Fibroblast of skin of abdomen (primary cell): ENCODE data around the gene OPA1.

ENCODE experiments used
- DNase-seq: peaks from one replicate; pipeline ENCODE4 v3.0.0-alpha.2; 2013

OPA1 gene

GRCh38 chr3:193655831-193656433 lies 62.9 kb downstream of the OPA1 start:
- no peak for DNase-seq

DNA sequence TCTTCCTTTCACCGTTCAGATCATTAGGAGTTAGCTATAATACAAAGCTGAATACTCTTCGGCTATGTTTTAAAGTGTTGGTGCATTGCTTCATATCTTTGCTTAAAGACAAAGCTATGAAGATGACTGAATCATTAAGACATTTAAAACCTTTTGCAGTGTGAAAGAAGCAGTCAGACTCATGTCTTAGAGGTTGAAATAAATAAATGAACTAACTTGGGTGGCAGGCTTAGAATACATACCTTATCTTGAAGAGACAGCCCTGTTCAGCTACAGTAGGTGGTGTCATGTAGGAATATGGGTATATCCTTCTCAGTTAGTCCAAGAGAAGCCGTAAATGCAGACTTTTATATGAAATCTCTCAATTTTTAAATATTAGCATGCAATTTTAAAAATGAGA lies 63.4 kb downstream of the OPA1 start:
- DNase-seq = no peak

- no peak for DNase-seq
Observed at GRCh38 chr3:193656878-193657282, 63.9 kb downstream of the OPA1 start.

GRCh38 chr3:193660171-193660570 lies 67.2 kb downstream of the OPA1 start:
- DNase-seq = no peak

DNA sequence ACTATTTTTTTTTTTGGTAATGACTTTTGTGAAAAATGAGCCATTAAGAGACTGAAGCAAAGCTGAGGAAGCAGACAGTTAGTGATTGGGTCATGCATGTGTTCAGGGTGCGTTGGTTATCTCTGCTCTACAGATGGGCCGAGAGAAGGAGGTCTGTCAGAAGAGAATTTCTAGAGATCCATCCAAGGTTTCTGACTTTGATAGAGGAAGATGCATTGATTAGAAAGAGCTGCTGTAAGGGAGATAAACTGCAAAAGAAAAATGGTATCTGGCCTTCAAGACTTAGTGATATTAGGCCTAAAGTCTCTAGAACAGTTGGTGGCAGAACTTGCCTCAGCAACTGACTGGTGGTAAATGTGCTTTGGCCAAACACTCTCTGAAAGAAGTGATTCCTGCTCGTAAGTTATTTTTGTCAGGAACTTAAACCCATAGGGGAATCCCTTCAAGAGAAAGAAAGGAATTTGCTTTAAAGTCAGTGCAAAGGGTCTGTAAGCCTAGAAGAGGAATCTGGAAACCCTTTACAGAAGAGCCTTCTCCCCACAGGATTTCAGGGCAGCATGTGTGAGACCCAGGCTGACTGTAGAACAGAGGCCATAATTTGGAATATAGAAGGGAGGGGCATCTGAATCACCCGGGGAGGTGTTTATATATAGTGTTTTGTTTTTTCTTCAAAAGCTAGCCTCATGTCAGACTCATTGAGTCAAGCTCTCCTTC lies 67.8 kb downstream of the OPA1 start:
- no peak for DNase-seq

DNA sequence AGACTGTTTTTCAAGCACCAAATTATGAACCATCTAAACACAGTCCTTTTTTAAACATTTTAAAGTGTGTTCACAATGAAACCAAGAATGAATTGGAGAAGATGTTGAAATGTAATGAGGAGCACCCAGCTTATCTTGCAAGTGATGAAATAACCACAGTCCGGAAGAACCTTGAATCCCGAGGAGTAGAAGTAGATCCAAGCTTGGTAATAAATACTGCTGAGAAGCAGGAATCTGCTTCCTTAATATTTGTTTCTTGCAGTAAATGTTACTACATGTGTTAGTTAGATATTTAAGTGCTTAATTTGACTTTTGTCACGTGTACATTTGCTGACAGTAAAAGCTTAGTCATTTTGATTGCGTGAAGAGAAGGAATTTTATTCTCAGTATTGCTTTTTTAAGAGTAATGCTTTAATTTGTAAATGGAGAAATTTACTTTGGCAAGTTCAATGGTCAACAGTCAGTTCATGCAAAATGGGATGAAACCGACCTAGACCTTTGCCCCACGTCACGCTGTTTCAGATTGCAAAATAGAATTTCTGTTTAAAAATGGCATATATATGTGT lies 69.8 kb downstream of the OPA1 start:
- no peak for DNase-seq

DNA sequence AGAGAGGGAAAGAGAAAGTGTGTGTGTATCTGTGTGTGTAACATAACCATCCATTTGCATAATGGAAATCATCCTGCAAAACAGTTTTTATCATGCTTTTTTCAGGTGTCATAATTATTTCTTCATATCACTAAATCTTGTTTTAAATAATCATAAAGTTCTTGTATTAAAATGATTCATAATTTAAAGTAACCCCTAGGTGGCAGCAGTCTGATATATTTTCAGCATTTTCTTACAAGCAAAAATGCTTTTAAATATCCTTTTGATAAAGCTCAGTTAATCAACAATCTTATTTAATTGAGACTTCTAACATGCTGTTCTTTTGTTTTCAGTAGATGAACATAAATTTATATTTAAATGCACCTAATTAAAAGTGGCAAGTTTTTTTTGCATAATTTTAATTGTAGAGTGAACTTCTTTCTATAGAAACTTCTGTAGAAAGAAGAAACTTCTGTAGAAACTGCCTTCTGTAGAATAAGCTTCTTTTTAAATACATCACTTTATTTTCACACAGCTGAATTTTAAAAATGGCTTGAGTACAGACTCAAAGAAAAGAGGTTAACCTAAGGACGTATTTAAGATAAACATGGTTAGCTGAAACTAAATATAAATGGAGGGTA lies 72.5 kb downstream of the OPA1 start:
- no peak for DNase-seq

DNA sequence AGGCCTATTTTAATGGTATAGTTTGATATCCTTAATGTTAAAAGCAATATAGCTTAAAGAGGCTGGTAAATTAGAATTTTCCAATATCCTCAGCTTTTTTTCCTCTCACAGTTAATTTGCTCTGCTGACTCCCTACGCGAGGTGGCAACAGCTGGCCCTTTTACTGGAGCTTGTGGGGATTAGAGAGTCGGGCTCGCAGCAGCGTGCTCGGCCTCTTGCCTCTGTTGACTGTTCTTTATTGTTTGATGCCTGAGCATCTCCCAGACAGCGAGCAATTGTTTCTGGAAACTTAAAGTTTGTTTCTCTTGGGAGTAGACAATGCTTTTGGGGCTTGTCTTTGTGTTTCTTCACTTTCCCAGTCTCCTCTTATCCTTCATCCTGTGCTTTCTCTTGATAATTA lies 80.8 kb downstream of the OPA1 start:
- DNase-seq = peak; percentile 15

DNA sequence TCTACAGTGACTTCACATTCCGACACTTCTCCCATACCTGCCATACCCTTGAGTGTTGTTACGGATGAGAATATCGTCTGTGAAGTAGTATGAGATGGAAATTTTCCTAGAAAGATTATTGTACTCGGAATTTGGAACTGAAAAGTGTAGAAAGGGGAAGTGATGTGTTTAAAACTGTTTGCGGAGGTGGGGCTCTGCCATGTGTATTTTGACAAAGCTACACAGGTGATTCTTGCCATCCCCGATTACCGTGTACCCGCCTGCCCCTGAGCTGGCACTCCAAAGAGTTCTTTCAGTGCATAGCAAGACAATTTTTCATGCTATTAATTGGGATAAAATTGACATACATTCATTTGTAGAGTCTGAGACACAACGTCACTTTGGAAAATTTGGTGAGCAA lies 81.7 kb downstream of the OPA1 start:
- no peak for DNase-seq

DNA sequence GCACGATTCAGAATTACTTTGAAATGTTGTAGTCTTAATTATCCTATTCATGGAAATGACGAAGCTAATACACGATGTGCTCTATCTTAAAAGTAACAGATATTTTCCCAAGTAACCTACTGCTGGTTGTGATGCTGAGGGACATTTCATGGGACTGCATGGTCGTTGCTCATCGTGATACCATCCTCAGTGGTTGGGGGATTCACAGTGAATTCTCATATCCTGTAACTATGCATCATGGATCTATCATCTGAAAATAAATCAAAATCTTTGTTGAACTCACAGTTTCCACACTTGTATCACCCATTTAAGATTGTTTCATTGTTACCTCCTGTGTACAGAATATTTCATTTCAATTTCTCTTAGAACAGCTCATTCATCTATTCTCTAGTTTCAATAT lies 84.7 kb downstream of the OPA1 start:
- peak; percentile 8 for DNase-seq

DNA sequence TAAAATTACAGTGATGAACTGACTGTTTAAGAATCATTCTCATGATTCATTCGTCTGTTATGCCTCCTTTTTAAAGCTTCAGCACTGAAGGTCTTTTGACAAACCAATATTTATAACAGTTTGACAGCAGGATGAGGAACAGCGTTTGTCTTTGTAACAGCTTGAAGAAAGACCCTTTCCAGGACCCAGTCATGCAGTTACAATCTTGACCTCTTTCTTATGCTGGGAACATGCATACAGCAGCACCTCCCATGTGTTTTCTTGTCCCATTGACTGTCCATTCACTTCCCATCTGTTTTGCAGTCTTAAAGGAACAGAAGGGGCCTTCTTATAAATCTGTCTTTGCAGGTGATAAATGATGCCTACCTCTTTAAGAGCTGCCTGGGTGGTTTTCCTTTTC lies 87.2 kb downstream of the OPA1 start:
- peak; percentile 78 for DNase-seq

- no peak for DNase-seq
Observed at GRCh38 chr3:193681631-193682030, 88.6 kb downstream of the OPA1 start.

GRCh38 chr3:193686665-193687483 lies 93.9 kb downstream of the OPA1 start:
- DNase-seq = no peak

- no peak for DNase-seq
Observed at GRCh38 chr3:193688834-193689714, 96.1 kb downstream of the OPA1 start.

DNA sequence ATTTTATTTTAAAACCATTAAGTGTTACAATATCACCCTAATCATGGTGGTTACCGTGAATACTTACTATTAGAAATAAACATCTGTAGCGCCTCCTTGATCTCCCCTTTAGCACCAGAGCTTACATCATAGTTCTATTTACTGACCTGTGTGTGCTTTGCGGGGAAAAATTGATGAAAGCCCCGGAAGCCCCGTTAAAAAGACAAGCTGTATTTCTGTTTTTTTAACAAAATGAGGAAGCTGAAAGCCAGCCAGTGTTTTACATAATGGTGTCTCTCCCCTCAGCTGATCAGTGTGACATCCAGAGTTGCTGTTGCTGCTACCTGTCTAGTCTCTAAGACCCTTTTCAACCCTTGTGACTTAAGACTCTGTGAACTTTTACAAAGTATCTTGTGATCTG lies 100.8 kb downstream of the OPA1 start:
- DNase-seq = no peak

- DNase-seq = peak; percentile 43
Observed at GRCh38 chr3:193701953-193702635, 109.1 kb downstream of the OPA1 start.

DNA sequence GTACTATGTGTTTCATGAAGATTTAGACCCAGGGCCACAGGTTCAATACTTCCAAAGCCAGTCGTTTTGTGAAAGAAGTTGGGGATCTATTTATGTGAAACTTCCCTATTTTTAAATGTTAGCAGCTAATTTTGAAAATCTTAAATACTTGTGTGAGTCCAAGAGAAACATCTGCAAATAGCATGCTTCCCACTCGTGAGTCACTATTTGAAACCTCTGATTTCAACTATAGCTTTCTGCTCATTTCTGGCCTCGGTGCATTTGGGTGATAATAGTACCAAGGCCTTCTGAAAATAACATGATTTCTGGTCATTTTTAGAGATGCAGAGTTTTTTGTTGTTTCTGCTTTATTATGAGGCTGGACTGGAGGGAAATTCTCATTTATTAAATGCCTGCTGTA lies 110.0 kb downstream of the OPA1 start:
- DNase-seq = peak; percentile 48

GRCh38 chr3:193704431-193704830 lies 111.4 kb downstream of the OPA1 start:
- no peak for DNase-seq

DNA sequence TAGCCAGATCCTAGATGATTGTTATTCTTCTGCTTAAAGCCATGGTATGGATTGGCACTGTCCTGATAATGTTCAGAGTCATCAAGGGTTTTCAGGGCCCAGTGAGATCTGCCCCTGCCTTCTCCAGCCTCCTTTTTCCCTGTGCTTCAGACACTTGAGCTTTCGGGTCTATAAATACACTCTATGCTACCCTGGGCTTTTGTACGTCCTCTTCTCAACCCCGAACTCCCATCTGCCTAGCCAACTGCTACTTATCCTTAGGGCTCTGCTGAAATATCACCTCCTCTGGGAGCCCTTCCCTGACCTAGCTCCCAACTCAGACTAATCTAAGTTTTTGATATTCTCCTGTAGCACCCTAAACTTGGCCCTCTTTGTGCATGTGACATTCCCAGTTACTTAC lies 115.3 kb downstream of the OPA1 start:
- no peak for DNase-seq

DNA sequence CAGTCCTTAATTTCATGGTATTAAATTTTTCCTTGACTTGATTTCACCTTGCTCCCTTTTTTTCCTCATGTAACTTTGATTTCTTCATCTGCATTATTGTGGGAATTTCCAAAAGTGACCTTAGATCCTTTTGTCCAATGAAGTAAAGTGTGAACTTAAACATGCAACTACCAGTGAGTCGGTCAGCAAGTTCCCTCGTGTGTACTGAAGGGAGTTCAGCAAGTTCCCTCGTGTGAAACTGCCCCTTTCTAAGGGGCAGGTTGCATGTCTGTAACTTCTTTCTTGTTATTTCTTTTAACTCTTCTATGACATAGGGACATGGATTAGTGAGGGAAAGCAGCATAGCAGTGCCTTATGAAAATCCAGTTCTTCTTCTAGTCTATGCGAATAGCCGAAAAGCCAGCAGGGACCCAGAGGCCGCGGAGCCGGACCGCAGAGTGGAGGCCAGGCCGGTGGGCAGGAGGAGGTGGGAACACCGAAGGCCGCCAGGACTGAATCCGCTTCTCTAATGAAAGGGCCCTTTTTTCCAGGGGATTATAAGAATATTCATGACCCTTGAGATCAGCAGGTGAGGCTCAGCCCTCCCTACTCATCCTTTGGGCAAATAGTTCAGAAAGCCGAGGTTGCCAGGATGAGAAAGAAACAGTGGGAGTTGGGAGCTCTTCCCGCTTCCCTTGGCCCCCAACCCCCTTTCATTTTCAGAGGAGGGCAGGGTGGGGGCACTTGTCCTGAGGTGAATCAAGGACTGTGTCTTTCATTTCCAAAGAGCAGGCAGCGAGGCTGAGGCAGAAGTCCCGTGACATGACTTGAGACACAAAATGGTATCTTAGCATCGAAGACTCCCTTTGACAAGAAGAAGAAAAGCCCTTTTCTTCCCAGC lies 117.5 kb downstream of the OPA1 start:
- no peak for DNase-seq
